Activated naive CD4-positive, alpha-beta T cell treated with anti-CD3 and anti-CD28 coated beads, Interleukin-2, amount 50 U/mL, for 24 hours (primary cell): ENCODE data around the gene CCP110.
A peak's percentile ranks its signal among the peaks of the same experiment; 100 is the strongest.

Experiments used
- H3K27ac Mint-ChIP-seq: one replicate; pipeline ENCODE4 v1.8.0; 2021; ENCODE audit warnings: mild to moderate bottlenecking, mixed read lengths
- H3K27me3 Mint-ChIP-seq: one replicate; pipeline ENCODE4 v1.8.0; 2021; ENCODE audit warnings: mixed read lengths
- H3K36me3 Mint-ChIP-seq: one replicate; pipeline ENCODE4 v1.8.0; 2021; ENCODE audit warnings: mixed read lengths
- H3K4me1 Mint-ChIP-seq: one replicate; pipeline ENCODE4 v1.8.0; 2021; ENCODE audit warnings: mixed read lengths
- H3K4me3 Mint-ChIP-seq: one replicate; pipeline ENCODE4 v1.8.0; 2021; ENCODE audit warnings: mild to moderate bottlenecking, mixed read lengths
- H3K9me3 Mint-ChIP-seq: one replicate; pipeline ENCODE4 v1.8.0; 2021; ENCODE audit warnings: mixed read lengths

The CCP110 gene

DNA sequence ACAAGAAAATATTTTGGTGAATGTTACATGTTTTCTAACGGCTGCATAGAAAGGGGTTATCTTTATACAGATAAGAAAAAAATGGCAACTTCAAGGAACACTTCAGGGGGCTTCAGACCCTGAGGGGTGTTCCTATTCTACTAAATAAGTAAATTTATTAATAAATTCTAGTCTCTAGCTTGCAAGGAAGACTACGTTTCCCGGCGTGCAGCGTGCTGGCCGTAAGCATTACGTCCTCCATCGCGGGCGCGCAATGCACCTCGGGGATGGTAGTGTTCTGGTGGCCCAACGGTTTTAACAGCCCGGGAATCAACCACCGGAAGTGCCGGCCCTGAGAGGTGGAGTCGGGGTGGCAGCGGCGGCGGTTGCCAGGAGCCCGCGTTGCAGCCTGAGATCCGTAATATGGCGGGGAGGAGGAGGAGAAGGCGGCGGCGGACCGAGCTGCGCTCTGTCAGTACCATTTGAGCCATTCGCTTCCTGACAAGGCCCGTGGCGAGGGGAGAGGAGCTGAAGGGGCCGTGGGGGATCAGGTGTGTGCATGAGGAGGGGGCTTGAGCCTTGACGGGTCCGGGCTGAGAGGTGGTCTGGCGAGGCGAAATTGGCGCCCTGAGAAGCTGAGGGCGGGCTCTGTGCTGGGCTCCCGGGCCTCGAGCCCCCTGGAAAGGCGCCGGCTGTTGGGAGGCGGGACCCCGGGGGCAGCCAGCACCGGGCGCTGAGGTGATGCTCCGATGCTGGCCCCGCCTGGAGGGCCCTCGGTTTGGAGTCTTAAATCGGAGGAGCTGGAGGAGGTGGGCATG, at the start of gene CCP110:
TSS of gene CCP110 (plus strand) at position 384 of the 797 bp plus-strand sequence. CDS start 3,940 bp downstream, outside the sequence.
- no peaks in the 10 kb centered on the region for H3K9me3 Mint-ChIP-seq
- no peaks in the 10 kb centered on the region for H3K27me3 Mint-ChIP-seq
- H3K4me3 Mint-ChIP-seq: peak within 1 kb of the TSS; percentile 100
- peaks cover 48% of the 10 kb centered on the region for H3K4me1 Mint-ChIP-seq
- peak within 1 kb of the TSS; percentile 92 for H3K27ac Mint-ChIP-seq
- peaks cover 5% of the 10 kb centered on the region for H3K36me3 Mint-ChIP-seq

DNA sequence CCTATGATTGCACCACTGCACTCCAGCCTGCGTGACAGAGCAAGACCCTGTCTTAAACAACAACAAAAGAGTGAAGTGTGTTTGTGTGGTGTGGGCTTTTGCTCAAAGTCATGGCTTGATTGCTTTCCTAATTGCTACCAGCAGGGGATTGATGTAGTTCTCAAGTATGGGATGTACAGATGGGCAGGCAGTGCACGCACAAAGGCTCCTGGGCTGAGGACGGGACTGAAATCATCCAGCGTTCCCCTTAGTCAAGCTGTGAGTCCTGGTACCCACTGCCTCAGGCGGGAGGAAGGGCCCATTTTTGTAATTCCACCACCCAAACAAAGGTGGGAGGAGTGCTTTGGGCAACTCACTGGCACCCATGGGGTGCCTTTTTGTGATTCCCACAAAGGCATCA, 49.1 kb upstream of the CCP110 start:
- Mint-ChIP-seq H3K4me1 (no peaks in the 10 kb centered on the region), H3K27me3 (peaks cover 2% of the 10 kb centered on the region), H3K27ac (no peak overlapping the region), H3K36me3 (no peaks in the 10 kb centered on the region), H3K4me3 (no peak overlapping the region), H3K9me3 (no peaks in the 10 kb centered on the region)

- no peaks in the 10 kb centered on the region for H3K4me1 Mint-ChIP-seq
- H3K4me3 Mint-ChIP-seq: no peak overlapping the region
- H3K36me3 Mint-ChIP-seq: no peaks in the 10 kb centered on the region
- no peaks in the 10 kb centered on the region for H3K9me3 Mint-ChIP-seq
- H3K27ac Mint-ChIP-seq: no peak overlapping the region
- peaks cover 2% of the 10 kb centered on the region for H3K27me3 Mint-ChIP-seq
Observed at GRCh38 chr16:19478505-19478904, 45.2 kb upstream of the CCP110 start.

DNA sequence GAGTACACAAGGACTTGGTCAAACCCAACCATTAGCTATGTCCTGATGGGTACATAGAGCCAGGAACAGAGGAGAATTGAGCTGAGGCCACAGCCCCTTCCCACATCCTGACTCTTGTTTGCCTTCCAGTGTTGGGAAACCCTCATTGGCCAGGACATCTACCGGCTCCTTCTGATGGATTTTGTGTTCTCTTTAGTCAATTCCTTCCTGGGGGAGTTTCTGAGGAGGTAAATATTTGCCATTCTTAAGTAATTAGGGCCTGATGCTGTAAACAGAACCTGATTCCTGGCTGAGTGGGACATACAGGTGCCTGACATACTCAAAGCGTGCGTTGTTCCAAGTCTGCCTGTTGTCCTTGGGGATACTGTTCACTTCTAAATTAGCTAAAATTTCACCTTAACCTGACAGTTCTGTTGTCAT, 44.4 kb upstream of the CCP110 start:
- no peaks in the 10 kb centered on the region for H3K36me3 Mint-ChIP-seq
- H3K9me3 Mint-ChIP-seq: no peaks in the 10 kb centered on the region
- no peaks in the 10 kb centered on the region for H3K4me1 Mint-ChIP-seq
- H3K27ac Mint-ChIP-seq: no peak overlapping the region
- H3K4me3 Mint-ChIP-seq: no peak overlapping the region
- H3K27me3 Mint-ChIP-seq: peaks cover 2% of the 10 kb centered on the region

DNA sequence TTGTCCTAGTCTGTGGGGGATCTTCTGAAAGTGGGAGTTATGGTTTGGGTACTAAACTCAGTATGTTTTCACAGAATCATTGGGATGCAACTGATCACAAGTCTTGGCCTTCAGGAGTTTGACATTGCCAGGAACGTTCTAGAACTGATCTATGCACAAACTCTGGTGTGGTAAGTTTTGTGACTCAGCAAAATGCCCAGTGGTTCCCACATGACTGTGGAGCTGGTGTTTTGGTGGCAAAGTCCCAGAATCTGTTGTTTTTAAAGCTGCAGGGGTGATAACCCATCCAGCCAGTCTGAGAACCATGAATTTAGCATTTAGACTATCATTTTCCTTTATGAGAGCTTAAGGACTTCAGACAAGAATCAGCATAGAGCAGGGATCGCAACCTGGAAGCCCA, 42.4 kb upstream of the CCP110 start:
- Mint-ChIP-seq H3K27me3 (peaks cover 2% of the 10 kb centered on the region), H3K36me3 (no peaks in the 10 kb centered on the region), H3K9me3 (no peaks in the 10 kb centered on the region), H3K4me3 (no peak overlapping the region), H3K27ac (no peak overlapping the region), H3K4me1 (no peaks in the 10 kb centered on the region)

DNA sequence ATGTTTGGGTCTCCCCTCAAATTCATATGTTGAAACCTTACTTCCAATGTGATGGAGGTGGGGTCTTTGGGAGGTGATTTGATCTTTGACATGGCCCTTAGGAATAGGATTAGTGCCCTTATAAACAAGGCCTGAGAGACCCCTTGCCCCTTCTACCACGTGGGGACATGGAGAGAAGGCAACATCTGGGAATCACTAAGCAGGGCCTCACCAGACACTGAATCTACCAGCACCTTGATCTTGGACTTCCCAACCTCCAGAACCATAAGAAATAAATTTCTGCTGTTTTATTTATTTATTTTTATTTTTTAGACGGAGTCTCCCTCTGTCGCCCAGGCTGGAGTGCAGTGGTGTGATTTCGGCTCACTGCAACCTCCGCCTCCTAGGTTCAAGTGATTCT, 42.0 kb upstream of the CCP110 start:
- Mint-ChIP-seq H3K27ac (no peak overlapping the region), H3K4me1 (no peaks in the 10 kb centered on the region), H3K27me3 (peaks cover 2% of the 10 kb centered on the region), H3K36me3 (no peaks in the 10 kb centered on the region), H3K4me3 (no peak overlapping the region), H3K9me3 (no peaks in the 10 kb centered on the region)

DNA sequence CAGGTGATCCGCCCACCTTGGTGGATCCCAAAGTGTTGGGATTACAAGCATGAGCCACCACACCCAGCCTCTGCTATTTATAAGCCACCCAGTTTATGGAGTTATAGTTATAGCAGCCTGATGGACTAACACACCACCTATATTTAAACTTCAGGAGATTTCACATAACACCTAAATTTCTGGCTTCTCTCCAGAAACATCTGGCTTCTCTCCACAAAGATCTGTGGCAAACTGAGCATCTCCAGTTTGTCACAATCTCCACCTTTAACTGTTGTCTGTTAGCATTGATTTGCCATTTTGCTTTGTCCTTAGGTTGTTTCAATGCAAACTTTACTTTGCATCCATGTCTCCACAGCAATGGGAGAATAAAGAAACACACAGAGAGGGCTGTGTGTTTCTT, 41.5 kb upstream of the CCP110 start:
- Mint-ChIP-seq H3K4me3 (no peak overlapping the region), H3K27ac (no peak overlapping the region), H3K4me1 (no peaks in the 10 kb centered on the region), H3K36me3 (no peaks in the 10 kb centered on the region), H3K9me3 (no peaks in the 10 kb centered on the region), H3K27me3 (peaks cover 2% of the 10 kb centered on the region)

GRCh38 chr16:19484096-19484495, 39.6 kb upstream of the CCP110 start:
- Mint-ChIP-seq H3K4me3 (no peak overlapping the region), H3K4me1 (no peaks in the 10 kb centered on the region), H3K36me3 (no peaks in the 10 kb centered on the region), H3K9me3 (no peaks in the 10 kb centered on the region), H3K27me3 (no peaks in the 10 kb centered on the region), H3K27ac (no peak overlapping the region)

- Mint-ChIP-seq H3K36me3 (no peaks in the 10 kb centered on the region), H3K4me1 (no peaks in the 10 kb centered on the region), H3K4me3 (no peak overlapping the region), H3K27me3 (no peaks in the 10 kb centered on the region), H3K9me3 (no peaks in the 10 kb centered on the region), H3K27ac (no peak overlapping the region)
Observed at GRCh38 chr16:19485611-19486010, 38.1 kb upstream of the CCP110 start.

DNA sequence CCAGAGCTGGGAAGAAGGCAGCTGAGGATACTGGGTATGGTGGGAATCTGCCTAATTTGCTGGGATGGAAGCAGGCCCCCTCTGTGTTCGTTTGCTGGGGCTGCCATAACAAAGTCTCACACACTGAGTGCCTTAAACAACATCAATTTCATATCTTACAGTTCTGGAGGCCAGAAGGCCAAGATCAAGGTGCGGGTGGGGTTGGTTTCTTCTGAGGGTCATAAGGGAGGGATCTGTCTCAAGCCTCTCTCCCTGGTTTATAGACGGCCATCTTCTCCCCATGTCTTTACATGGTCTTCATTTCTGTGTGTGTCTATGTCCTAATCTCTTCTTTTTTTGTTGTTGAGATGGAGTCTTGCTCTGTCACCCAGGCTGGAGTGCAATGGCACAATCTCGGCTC, 37.7 kb upstream of the CCP110 start:
- no peaks in the 10 kb centered on the region for H3K9me3 Mint-ChIP-seq
- no peak overlapping the region for H3K27ac Mint-ChIP-seq
- no peaks in the 10 kb centered on the region for H3K27me3 Mint-ChIP-seq
- no peaks in the 10 kb centered on the region for H3K4me1 Mint-ChIP-seq
- H3K36me3 Mint-ChIP-seq: no peaks in the 10 kb centered on the region
- no peak overlapping the region for H3K4me3 Mint-ChIP-seq

GRCh38 chr16:19486750-19487325, 36.9 kb upstream of the CCP110 start:
- no peak overlapping the region for H3K27ac Mint-ChIP-seq
- H3K4me1 Mint-ChIP-seq: no peaks in the 10 kb centered on the region
- H3K9me3 Mint-ChIP-seq: no peaks in the 10 kb centered on the region
- no peaks in the 10 kb centered on the region for H3K27me3 Mint-ChIP-seq
- no peak overlapping the region for H3K4me3 Mint-ChIP-seq
- no peaks in the 10 kb centered on the region for H3K36me3 Mint-ChIP-seq

- no peak overlapping the region for H3K27ac Mint-ChIP-seq
- H3K36me3 Mint-ChIP-seq: no peaks in the 10 kb centered on the region
- no peaks in the 10 kb centered on the region for H3K9me3 Mint-ChIP-seq
- H3K27me3 Mint-ChIP-seq: no peaks in the 10 kb centered on the region
- no peaks in the 10 kb centered on the region for H3K4me1 Mint-ChIP-seq
- no peak overlapping the region for H3K4me3 Mint-ChIP-seq
Observed at GRCh38 chr16:19488213-19488640, 35.5 kb upstream of the CCP110 start.

DNA sequence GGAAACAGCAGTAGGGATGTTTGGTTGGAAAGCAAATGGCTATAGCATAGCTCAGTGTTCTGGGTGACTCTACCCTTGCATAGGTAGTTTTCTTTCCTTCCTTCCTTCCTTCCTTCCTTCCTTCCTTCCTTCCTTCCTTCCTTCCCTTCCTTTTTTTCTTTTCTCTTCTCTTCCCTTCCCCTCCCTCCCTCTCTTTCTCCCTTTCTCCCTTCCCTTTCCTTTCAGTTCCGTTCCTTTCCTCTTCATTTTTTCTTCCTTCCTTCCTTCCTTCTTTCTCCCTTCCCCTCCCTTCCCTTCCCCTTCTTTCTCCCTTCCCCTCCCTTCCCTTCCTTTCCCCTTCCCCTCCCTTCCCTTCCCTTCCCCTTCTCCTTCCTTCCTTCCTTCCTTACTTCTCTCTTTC, 33.1 kb upstream of the CCP110 start:
- no peaks in the 10 kb centered on the region for H3K27me3 Mint-ChIP-seq

DNA sequence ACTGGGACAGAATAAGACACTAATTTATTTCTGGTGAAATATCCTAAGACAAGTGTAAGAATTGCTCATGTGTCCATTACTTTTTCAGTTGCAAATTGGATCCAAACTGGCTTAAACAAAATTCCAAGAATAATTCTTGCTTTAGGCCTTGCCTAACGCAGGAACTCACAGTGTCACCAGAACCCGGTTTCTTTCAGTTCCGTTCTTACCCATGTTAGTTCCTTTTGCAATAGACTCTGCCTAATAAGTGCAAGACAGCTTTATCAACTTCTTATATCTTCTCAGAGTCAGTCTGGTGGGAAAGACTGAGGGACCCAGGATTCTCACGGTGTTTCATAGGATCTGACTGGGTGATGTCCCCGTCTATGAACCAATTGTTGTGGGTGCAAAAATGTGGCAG, 26.6 kb upstream of the CCP110 start:
- peaks cover 9% of the 10 kb centered on the region for H3K4me1 Mint-ChIP-seq
- H3K27ac Mint-ChIP-seq: no peak overlapping the region
- H3K27me3 Mint-ChIP-seq: no peaks in the 10 kb centered on the region
- H3K9me3 Mint-ChIP-seq: no peaks in the 10 kb centered on the region
- no peak overlapping the region for H3K4me3 Mint-ChIP-seq
- peaks cover 3% of the 10 kb centered on the region for H3K36me3 Mint-ChIP-seq

More for the DNA sequence above, 33.1 kb upstream of the CCP110 start:
- Mint-ChIP-seq H3K4me1 (peaks cover 9% of the 10 kb centered on the region), H3K27ac (no peak overlapping the region), H3K9me3 (no peaks in the 10 kb centered on the region), H3K4me3 (no peak overlapping the region), H3K36me3 (no peaks in the 10 kb centered on the region)

DNA sequence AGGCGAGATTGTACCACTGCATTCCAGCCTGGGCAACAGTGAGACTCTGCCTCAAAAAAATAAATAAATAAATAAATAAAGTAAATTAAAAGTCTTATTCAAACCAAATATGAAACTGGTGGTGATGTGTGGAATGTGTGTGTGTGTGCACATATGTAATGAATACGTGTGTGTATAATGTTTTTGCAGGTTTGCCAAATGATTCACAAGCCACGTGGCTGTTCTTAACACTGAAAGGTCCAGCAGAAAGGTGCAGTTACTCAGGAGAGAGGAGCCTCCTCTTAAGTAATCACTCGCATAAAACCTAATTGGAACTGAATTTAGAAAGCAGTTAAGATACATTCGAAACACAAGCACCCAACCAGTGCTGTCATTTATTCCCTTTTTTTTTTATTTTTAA, 24.7 kb upstream of the CCP110 start:
- no peaks in the 10 kb centered on the region for H3K27me3 Mint-ChIP-seq
- H3K4me1 Mint-ChIP-seq: peaks cover 3% of the 10 kb centered on the region
- H3K36me3 Mint-ChIP-seq: peaks cover 9% of the 10 kb centered on the region
- H3K4me3 Mint-ChIP-seq: no peak overlapping the region
- H3K9me3 Mint-ChIP-seq: no peaks in the 10 kb centered on the region
- no peak overlapping the region for H3K27ac Mint-ChIP-seq

DNA sequence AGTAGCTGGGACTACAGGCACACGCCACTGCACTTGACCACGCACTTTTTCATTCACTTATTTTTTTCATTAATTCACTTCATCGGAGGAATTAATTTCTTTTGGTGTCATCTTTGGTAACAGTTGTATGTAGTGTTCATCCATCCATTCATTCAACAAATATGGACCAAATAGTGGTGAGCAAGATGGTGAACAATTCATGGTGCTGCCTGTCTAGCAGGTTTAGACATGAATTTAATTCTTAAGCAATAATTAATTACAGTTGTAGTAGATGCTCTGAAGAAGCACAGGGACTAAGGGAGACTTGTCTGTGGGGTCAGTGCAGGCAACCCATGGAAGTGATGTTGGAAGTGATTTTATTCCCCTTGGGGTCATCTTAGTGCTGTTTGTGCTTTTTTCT, 24.3 kb upstream of the CCP110 start:
- Mint-ChIP-seq H3K36me3 (peaks cover 12% of the 10 kb centered on the region), H3K27ac (no peak overlapping the region), H3K9me3 (no peaks in the 10 kb centered on the region), H3K27me3 (no peaks in the 10 kb centered on the region), H3K4me3 (no peak overlapping the region), H3K4me1 (no peaks in the 10 kb centered on the region)
